SK-N-SH (cell line): ENCODE results near the gene SHMT2. TPM values are rescaled to one million over a fixed set of nuclear protein-coding genes. Genes with fewer than 3 reads are reported as not detected.

ENCODE experiments used
- CTCF ChIA-PET: fragments of 300-600, 350-600 bp; formaldehyde crosslinking; extraction: SDS; loops from one replicate; lab custom pipeline; 2021; lab: Yijun Ruan, JAX
- POLR2A ChIA-PET: fragments of 350-600 bp; sonication (Branson Sonifier 250); formaldehyde crosslinking; extraction: SDS; loops from one replicate; lab custom pipeline; 2020; ENCODE audit warnings: antibody characterized with exemption, inconsistent platforms; lab: Yijun Ruan, JAX
- DNase-seq: peaks from one replicate; pipeline ENCODE4 v3.0.0; 2012
- H2AFZ ChIP-seq: fragments of 200-600 bp; sonication (generic); 2 replicates; pipeline ENCODE4 v1.8.1; 2016; ENCODE audit warnings: antibody characterized with exemption, mild to moderate bottlenecking, low read depth
- H3F3A ChIP-seq: fragments of 200-600 bp; sonication (generic); replicated peaks from 2 replicates; pipeline ENCODE3; 2016; ENCODE audit warnings: antibody characterized with exemption, mild to moderate bottlenecking; ENCODE audit not compliant: insufficient read depth
- H3K27ac ChIP-seq, 2 experiments: fragments of 200-500 bp in 1 of 2; fragments of 200-600 bp in 1 of 2; sonication (Bioruptor generic) in 1 of 2; sonication (generic), shearing (Covaris generic) in 1 of 2; 2 replicates each; pipeline versions ENCODE4 v1.5.1 to v1.6.1; 2014 to 2016; ENCODE audit warnings: low read depth in 2 of 2, inconsistent platforms in 1 of 2, low read length in 1 of 2, mild to moderate bottlenecking in 1 of 2, mixed read lengths in 1 of 2
- H3K27me3 ChIP-seq: fragments of 200-600 bp; sonication (generic), shearing (Covaris generic); 2 replicates; pipeline ENCODE4 v1.6.1; 2016; ENCODE audit warnings: mixed run types; ENCODE audit not compliant: insufficient read depth
- H3K36me3 ChIP-seq, 2 experiments: fragments of 200-500 bp in 1 of 2; fragments of 200-600 bp in 1 of 2; sonication (Bioruptor generic) in 1 of 2; sonication (generic) in 1 of 2; replicated peaks in 1 of 2; 2 replicates each; pipeline versions ENCODE3 to v1.5.1; 2014 to 2016; ENCODE audit warnings: low read length in 1 of 2, mild to moderate bottlenecking in 1 of 2; ENCODE audit not compliant: insufficient read depth in 2 of 2, control insufficient read depth in 1 of 2
- H3K4me1 ChIP-seq, 2 experiments: fragments of 200-500 bp in 1 of 2; fragments of 200-600 bp in 1 of 2; sonication (Bioruptor generic) in 1 of 2; sonication (generic), shearing (Covaris generic) in 1 of 2; 2 replicates each; pipeline versions ENCODE4 v1.5.1 to v1.6.1; 2014 to 2016; ENCODE audit warnings: low read depth in 1 of 2, low read length in 1 of 2, mixed run types in 1 of 2; ENCODE audit not compliant: insufficient read depth in 2 of 2, control insufficient read depth in 1 of 2
- H3K4me2 ChIP-seq: fragments of 200-600 bp; sonication (generic), shearing (Covaris generic); 2 replicates; pipeline ENCODE4 v1.6.1; 2017; ENCODE audit warnings: mixed run types
- H3K4me3 ChIP-seq, 2 experiments: fragments of 200-500 bp in 1 of 2; fragments of 200-600 bp in 1 of 2; sonication (Bioruptor generic) in 1 of 2; sonication (generic), shearing (Covaris generic) in 1 of 2; 2 replicates each; pipeline versions ENCODE4 v1.5.1 to v1.8.1; 2014 to 2016; ENCODE audit warnings: low read depth in 2 of 2, inconsistent platforms in 1 of 2, low read length in 1 of 2, mild to moderate bottlenecking in 1 of 2, mixed read lengths in 1 of 2, moderate library complexity in 1 of 2
- H3K79me2 ChIP-seq: fragments of 200-600 bp; sonication (generic); 2 replicates; pipeline ENCODE4 v1.8.1; 2017; ENCODE audit warnings: mild to moderate bottlenecking; ENCODE audit not compliant: insufficient read depth
- H3K9ac ChIP-seq: fragments of 200-600 bp; sonication (generic); 2 replicates; pipeline ENCODE4 v1.6.1; 2017; ENCODE audit warnings: mixed run types
- H3K9me2 ChIP-seq: fragments of 200-600 bp; sonication (generic); 2 replicates; pipeline ENCODE4 v1.6.1; 2017; ENCODE audit warnings: mixed run types
- H3K9me3 ChIP-seq: fragments of 200-600 bp; sonication (generic); 2 replicates; pipeline ENCODE4 v1.6.1; 2017; ENCODE audit warnings: mixed run types, mild to moderate bottlenecking, moderate library complexity
- H4K20me1 ChIP-seq: fragments of 200-600 bp; sonication (generic); 2 replicates; pipeline ENCODE4 v1.6.1; 2017; ENCODE audit warnings: mild to moderate bottlenecking, mixed run types; ENCODE audit not compliant: insufficient read depth
- FOSL2 ChIP-seq: IDR thresholded peaks from 2 replicates; pipeline ENCODE4 v1.4.0; 2012; ENCODE audit warnings: low read depth, mild to moderate bottlenecking, moderate library complexity, borderline replicate concordance
- FOXJ3 ChIP-seq: sonication (generic); formaldehyde crosslinking; IDR thresholded peaks from 2 replicates; pipeline ENCODE4 v1.5.1; 2020; ENCODE audit warnings: mild to moderate bottlenecking, missing genetic modification reagents
- FOXM1 ChIP-seq: IDR thresholded peaks from 2 replicates; pipeline ENCODE4 v1.4.0; 2012; ENCODE audit warnings: low read depth, mild to moderate bottlenecking
- GABPA ChIP-seq: IDR thresholded peaks from 2 replicates; pipeline ENCODE4 v1.4.0; 2012; ENCODE audit warnings: low read depth, mild to moderate bottlenecking
- GATA2 ChIP-seq: sonication (generic); formaldehyde crosslinking; IDR thresholded peaks from 2 replicates; pipeline ENCODE4 v1.5.0; 2020; ENCODE audit warnings: mild to moderate bottlenecking, missing genetic modification reagents
- MAX ChIP-seq: IDR thresholded peaks from 2 replicates; pipeline ENCODE4 v1.4.0; 2012; ENCODE audit warnings: low read depth
- MXI1 ChIP-seq: IDR thresholded peaks from 2 replicates; pipeline ENCODE4 v1.6.1; 2012; ENCODE audit warnings: mild to moderate bottlenecking, low read depth, low read length, improper control_type of control experiment
- NRF1 ChIP-seq: IDR thresholded peaks from 2 replicates; pipeline ENCODE4 v1.6.1; 2012; ENCODE audit warnings: low read depth, mild to moderate bottlenecking, low read length
- POLR2AphosphoS5 ChIP-seq: IDR thresholded peaks from 2 replicates; pipeline ENCODE4 v1.6.1; 2012; ENCODE audit warnings: low read depth, low read length
- RAD21 ChIP-seq: IDR thresholded peaks from 2 replicates; pipeline ENCODE4 v1.6.1; 2012; ENCODE audit warnings: mild to moderate bottlenecking, low read length
- REST ChIP-seq: IDR thresholded peaks from 2 replicates; pipeline ENCODE4 v1.6.1; 2012; ENCODE audit warnings: mild to moderate bottlenecking, low read depth, low read length, moderate library complexity
- YY1 ChIP-seq: IDR thresholded peaks from 2 replicates; pipeline ENCODE4 v1.4.0; 2012; ENCODE audit warnings: low read depth, mild to moderate bottlenecking
- WGBS: methylation state at CpG from one replicate; pipeline ENCODE4 v1.1.6; 2017; ENCODE audit warnings: low lambda C conversion rate; 5-methylcytosine and 5-hydroxymethylcytosine counted together
- polyA plus RNA-seq, 3 experiments: library from polyadenylated mRNA; depleted of rRNA; stranded (reverse); fragments of >200 nt; gene quantifications; 2 replicates each; pipeline ENCODE4 v1.2.3, GENCODE V29; 2012
- TF ChIP-seq, protein P1 (sequence below): IDR thresholded peaks from 2 replicates; pipeline ENCODE4; 2012
- TF ChIP-seq, protein P2 (sequence below): fragments of 150-350 bp; IDR thresholded peaks from 2 replicates; pipeline ENCODE4 v1.6.1; 2016; ENCODE audit warnings: mild to moderate bottlenecking, low read depth, low read length
- TF ChIP-seq, protein P3 (sequence below): fragments of 200-600 bp; sonication (generic); IDR thresholded peaks from 2 replicates; pipeline ENCODE4 v1.6.1; 2017; ENCODE audit warnings: antibody characterized with exemption, mild to moderate bottlenecking, moderate library complexity

The SHMT2 gene
- polyA plus RNA-seq, 1 of the 3 experiments (the other 2 are of a cell fraction), result 204 TPM

DNA sequence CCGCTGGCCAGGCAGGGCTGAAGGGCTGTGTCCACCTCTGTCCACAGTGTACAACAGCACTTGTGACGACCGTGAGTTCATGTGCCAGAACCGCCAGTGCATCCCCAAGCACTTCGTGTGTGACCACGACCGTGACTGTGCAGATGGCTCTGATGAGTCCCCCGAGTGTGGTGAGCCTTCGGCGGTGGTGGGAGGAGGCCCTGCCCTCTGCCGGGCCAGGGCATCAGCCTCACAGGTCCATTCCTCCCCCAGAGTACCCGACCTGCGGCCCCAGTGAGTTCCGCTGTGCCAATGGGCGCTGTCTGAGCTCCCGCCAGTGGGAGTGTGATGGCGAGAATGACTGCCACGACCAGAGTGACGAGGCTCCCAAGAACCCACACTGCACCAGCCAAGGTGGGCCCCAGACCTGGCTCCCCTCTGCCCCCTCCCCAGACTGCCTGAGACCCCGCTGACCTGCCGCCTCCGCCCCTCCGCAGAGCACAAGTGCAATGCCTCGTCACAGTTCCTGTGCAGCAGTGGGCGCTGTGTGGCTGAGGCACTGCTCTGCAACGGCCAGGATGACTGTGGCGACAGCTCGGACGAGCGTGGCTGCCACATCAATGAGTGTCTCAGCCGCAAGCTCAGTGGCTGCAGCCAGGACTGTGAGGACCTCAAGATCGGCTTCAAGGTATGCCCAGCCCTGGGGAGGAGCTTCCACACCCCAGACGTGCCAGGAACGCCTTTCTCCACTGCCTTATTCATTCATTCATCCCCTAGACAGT lies 33.7 kb upstream of the SHMT2 start (continued):
- TF ChIP-seq FOXM1, result no peak
- no peak for TF ChIP-seq RAD21
- TF ChIP-seq YY1, result no peak

GRCh38 chr12:57196439-57196838 lies 33.1 kb upstream of the SHMT2 start:
- TF ChIP-seq NRF1 (no peak), GATA2 (CRISPR knock-in tag) (no peak), POLR2AphosphoS5 (no peak), GABPA (no peak), FOSL2 (no peak), MAX (no peak)
- TF ChIP-seq, protein P1, sequence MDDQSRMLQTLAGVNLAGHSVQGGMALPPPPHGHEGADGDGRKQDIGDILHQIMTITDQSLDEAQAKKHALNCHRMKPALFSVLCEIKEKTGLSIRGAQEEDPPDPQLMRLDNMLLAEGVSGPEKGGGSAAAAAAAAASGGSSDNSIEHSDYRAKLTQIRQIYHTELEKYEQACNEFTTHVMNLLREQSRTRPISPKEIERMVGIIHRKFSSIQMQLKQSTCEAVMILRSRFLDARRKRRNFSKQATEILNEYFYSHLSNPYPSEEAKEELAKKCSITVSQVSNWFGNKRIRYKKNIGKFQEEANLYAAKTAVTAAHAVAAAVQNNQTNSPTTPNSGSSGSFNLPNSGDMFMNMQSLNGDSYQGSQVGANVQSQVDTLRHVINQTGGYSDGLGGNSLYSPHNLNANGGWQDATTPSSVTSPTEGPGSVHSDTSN, result no peak
- TF ChIP-seq, all 33 proteins: peak for 0
- CTCF ChIA-PET, result interaction anchor here (0.6 to 6.9 kb wide), 4 partner anchors 13 to 73 kb away, joined by 3 to 48 read pairs (median 4); no protein-coding TSS in a partner anchor

DNA sequence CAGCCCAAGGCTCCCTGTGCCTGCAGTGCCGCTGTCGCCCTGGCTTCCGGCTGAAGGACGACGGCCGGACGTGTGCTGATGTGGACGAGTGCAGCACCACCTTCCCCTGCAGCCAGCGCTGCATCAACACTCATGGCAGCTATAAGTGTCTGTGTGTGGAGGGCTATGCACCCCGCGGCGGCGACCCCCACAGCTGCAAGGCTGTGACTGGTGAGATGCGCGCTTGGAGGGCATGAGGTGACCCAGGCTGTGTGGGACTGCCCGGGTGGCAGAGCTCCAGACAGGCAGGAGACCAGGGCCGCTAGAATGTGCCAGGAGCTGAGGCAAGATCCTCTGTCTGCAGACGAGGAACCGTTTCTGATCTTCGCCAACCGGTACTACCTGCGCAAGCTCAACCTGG lies 32.6 kb upstream of the SHMT2 start:
- Histone ChIP-seq H4K20me1 (no peaks in the 10 kb centered on the region), H3K9me2 (no peaks in the 10 kb centered on the region), H3K27ac (no peak overlapping the region), H3K79me2 (no peaks in the 10 kb centered on the region), H3K9ac (no peak overlapping the region), H3K27me3 (no peaks in the 10 kb centered on the region), H3K4me2 (no peak overlapping the region), H2AFZ (no peak overlapping the region), H3K36me3 (peaks cover 0 to 86% of the 10 kb centered on the region in 2 experiments), H3F3A (no peaks in the 10 kb centered on the region), H3K4me3 (no peak overlapping the region), H3K9me3 (no peaks in the 10 kb centered on the region), H3K4me1 (no peaks in the 10 kb centered on the region)
- ChIA-PET CTCF (interaction anchor here (0.9 to 6.9 kb wide), 5 partner anchors 14 to 44 kb away, joined by 3 to 48 read pairs (median 5); no protein-coding TSS in a partner anchor), POLR2A (no interaction called here)
- TF ChIP-seq REST (no peak), FOXJ3 (CRISPR knock-in tag) (no peak), MXI1 (no peak), GATA2 (CRISPR knock-in tag) (no peak)
- TF ChIP-seq, protein P2, sequence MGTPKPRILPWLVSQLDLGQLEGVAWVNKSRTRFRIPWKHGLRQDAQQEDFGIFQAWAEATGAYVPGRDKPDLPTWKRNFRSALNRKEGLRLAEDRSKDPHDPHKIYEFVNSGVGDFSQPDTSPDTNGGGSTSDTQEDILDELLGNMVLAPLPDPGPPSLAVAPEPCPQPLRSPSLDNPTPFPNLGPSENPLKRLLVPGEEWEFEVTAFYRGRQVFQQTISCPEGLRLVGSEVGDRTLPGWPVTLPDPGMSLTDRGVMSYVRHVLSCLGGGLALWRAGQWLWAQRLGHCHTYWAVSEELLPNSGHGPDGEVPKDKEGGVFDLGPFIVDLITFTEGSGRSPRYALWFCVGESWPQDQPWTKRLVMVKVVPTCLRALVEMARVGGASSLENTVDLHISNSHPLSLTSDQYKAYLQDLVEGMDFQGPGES, result no peak
- TF ChIP-seq, protein P3, sequence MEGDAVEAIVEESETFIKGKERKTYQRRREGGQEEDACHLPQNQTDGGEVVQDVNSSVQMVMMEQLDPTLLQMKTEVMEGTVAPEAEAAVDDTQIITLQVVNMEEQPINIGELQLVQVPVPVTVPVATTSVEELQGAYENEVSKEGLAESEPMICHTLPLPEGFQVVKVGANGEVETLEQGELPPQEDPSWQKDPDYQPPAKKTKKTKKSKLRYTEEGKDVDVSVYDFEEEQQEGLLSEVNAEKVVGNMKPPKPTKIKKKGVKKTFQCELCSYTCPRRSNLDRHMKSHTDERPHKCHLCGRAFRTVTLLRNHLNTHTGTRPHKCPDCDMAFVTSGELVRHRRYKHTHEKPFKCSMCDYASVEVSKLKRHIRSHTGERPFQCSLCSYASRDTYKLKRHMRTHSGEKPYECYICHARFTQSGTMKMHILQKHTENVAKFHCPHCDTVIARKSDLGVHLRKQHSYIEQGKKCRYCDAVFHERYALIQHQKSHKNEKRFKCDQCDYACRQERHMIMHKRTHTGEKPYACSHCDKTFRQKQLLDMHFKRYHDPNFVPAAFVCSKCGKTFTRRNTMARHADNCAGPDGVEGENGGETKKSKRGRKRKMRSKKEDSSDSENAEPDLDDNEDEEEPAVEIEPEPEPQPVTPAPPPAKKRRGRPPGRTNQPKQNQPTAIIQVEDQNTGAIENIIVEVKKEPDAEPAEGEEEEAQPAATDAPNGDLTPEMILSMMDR, result no peak
- DNase-seq, result no peak
- 91% methylated on average over 21 of the region's 22 CpGs for WGBS

More at GRCh38 chr12:57196439-57196838, 33.1 kb upstream of the SHMT2 start:
- Histone ChIP-seq H4K20me1 (no peaks in the 10 kb centered on the region), H3K4me3 (no peak overlapping the region), H3F3A (no peaks in the 10 kb centered on the region), H3K79me2 (no peaks in the 10 kb centered on the region), H2AFZ (no peak overlapping the region), H3K36me3 (peaks cover 0 to 84% of the 10 kb centered on the region in 2 experiments), H3K27ac (no peak overlapping the region), H3K9me2 (no peaks in the 10 kb centered on the region), H3K9me3 (no peaks in the 10 kb centered on the region), H3K27me3 (no peaks in the 10 kb centered on the region), H3K4me1 (no peaks in the 10 kb centered on the region), H3K9ac (no peak overlapping the region), H3K4me2 (no peak overlapping the region)
- WGBS, result 78% methylated on average over 4 of the region's 4 CpGs
- POLR2A ChIA-PET, result interaction anchor here (1.1 kb wide), 1 partner anchor 9 kb away, joined by 3 read pairs; no protein-coding TSS in a partner anchor
- DNase-seq, result no peak
